ENCODE data around the gene MUC21. TPM values are rescaled to one million over a fixed set of nuclear protein-coding genes. Genes with fewer than 3 reads are reported as not detected.

MUC21 gene
- total RNA-seq (2014; rRNA removed; shearing (Covaris generic)) = not detected in 2 replicates

DNA sequence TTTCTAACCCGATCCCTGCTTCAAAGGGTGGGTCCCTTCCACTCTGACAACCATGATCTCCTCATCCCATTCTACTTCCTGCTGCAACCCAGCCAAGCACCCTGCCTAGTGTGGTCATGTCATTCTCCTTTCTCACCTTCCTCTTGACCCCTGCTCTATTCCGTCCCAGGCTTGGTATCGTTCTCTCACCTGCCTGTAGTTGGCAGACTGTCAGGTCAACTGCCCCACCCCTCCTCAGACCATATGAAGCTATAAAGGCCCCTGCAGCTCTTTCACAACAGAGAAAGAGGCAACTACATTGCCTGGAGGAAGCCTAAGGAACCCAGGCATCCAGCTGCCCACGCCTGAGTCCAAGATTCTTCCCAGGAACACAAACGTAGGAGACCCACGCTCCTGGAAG is at the start of gene MUC21:
MUC21 (plus strand) TSS at position 280 of the 400 bp plus-strand sequence. CDS start 241 bp downstream, outside the sequence.
- no peak for DNase-seq
- Histone ChIP-seq H3K36me3 (replicated peaks; ENCODE audit: control insufficient read depth, insufficient read depth, low read length) (no peaks in the 10 kb centered on the region), H3K27me3 (ENCODE audit: control insufficient read depth, insufficient read depth, low read length) (no peaks in the 10 kb centered on the region), H3K4me3 (ENCODE audit: insufficient read depth, low read depth, low read length) (no peak within 1 kb of the TSS)

DNA sequence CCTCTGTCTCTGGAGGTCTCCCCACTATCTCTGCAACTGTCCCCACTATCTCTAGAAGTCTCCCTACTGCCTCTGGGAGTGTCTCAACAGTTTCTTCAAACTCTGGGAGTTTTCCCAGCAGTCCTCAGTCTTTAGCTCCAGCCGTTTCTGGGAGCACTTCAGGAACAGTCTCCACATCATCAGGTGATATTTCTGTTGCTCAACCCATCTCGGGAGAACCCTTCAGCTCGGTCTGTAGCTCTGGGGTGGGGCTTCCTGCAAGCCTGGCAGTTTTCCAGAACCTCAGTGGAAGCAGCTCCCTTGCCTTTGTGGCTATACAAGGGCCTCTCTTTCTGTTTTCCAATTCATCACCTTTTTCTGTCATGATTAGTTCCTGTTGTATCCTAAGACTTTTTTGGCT is 48.5 kb upstream of the MUC21 start:
- H3K4me3 ChIP-seq (ENCODE audit: insufficient read depth, low read depth, low read length) = no peak overlapping the region
- no peaks in the 10 kb centered on the region for H3K36me3 ChIP-seq (replicated peaks; ENCODE audit: control insufficient read depth, insufficient read depth, low read length)

DNA sequence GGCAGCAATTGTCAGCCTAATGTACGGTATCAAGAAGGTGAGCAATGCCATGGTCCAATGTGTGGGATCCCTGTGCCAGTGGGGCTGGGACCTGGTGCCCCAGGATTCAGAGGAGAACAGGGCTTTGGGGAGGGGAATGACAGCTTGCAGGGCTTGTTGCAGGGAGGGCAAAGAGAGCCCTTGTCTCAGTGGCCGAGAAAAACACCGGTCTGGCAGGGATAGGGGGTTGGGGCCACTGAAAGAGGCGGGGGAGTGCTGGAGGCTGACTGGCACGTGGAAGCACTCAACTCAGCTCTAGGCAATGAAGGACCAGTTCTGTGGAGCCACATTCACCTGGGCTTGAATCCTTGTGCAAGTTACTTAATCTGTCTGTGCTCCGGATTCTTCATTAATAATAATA is 46.3 kb upstream of the MUC21 start:
- Histone ChIP-seq H3K36me3 (replicated peaks; ENCODE audit: control insufficient read depth, insufficient read depth, low read length) (no peaks in the 10 kb centered on the region), H3K4me3 (ENCODE audit: insufficient read depth, low read depth, low read length) (no peak overlapping the region), H3K27me3 (ENCODE audit: control insufficient read depth, insufficient read depth, low read length) (no peaks in the 10 kb centered on the region; the same call in 1 of the 2 replicates)
- DNase-seq = peak; percentile 40

More for the DNA sequence above, 48.5 kb upstream of the MUC21 start:
- no peaks in the 10 kb centered on the region; the same call in 1 of the 2 replicates for H3K27me3 ChIP-seq (ENCODE audit: control insufficient read depth, insufficient read depth, low read length)
- DNase-seq = peak; percentile 22

DNA sequence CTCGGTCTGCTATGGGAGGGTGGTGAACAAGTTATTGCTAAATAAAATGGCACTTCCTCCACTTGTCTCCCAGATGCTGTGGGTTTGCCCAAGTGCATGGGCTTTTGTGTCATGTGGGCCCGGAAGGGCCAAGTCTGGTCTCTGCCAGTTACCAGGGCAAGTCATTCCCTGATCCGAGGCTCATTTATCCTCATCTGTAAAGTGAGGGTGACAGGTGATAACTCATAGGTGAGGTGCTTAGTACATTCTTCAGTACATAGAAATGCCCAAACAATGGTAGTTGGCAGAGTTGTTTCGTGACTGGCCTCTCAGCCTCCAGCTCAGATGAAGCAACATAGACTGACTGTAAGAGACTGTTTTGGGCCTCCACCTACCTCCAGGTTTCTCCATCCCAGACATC is 44.8 kb upstream of the MUC21 start:
- Histone ChIP-seq H3K4me3 (ENCODE audit: insufficient read depth, low read depth, low read length) (no peak overlapping the region), H3K27me3 (ENCODE audit: control insufficient read depth, insufficient read depth, low read length) (no peaks in the 10 kb centered on the region; the same call in 1 of the 2 replicates), H3K36me3 (replicated peaks; ENCODE audit: control insufficient read depth, insufficient read depth, low read length) (no peaks in the 10 kb centered on the region)
- DNase-seq = no peak

DNA sequence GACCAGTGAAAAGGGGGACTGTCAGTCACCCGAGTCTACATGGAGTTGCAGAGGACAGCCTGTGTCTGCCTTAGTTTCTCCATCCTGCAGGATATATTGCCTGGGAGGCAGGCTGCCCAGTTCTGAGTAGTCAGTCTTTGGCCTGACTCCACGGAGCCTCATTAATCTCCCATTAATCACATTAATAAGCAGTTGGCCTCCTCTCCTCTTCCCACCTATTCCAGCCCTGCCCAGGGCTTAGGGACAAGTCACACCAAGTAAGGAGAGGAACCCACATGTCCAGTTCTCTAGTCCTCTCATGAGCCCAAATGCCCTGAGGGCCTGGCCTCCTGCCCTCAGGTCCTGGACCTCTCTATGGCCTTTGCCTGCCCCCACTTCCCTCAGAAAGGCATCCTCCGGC is 44.0 kb upstream of the MUC21 start:
- DNase-seq = no peak
- no peaks in the 10 kb centered on the region for H3K36me3 ChIP-seq (replicated peaks; ENCODE audit: control insufficient read depth, insufficient read depth, low read length)

DNA sequence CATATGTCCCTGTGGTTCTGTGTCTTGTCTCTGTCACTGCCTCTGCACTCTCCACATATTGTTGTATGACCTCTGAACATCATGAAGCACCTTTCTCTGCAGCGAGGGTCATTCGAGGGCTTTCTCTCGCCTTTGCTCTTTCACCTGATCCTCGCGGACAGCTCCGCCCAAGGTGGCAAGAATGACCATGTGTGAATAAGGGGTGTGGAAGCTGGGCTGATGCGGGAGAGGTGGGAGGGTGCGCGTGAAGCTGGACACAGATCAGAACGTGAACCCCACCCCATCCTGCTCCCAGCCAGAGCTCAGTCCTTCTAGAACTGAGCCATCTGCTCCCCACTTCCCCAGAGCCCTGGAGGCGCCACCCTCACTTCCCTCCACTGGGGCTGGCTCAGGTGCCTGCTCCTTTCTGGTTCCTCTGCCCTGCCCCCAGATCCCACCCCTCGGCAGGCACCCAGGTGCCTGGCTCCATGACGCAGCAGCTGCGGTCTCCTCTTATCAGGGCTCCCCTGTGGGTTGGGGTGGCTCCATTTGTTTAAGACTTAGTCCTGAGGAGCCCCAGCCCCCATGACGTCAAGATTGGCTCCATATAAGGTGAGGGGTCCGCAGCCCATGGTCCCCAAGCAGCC is 43.0 kb upstream of the MUC21 start, which contains the start of gene MUCL3:
MUCL3 (plus strand) TSS at position 613 of the 626 bp plus-strand sequence. CDS start 27 bp downstream, outside the sequence.
- DNase-seq = peak; percentile 30
- Histone ChIP-seq H3K4me3 (ENCODE audit: insufficient read depth, low read depth, low read length) (no peak within 1 kb of the TSS), H3K36me3 (replicated peaks; ENCODE audit: control insufficient read depth, insufficient read depth, low read length) (no peaks in the 10 kb centered on the region), H3K27me3 (ENCODE audit: control insufficient read depth, insufficient read depth, low read length) (no peaks in the 10 kb centered on the region; the same call in 1 of the 2 replicates)

More for the DNA sequence above, 44.0 kb upstream of the MUC21 start:
- no peaks in the 10 kb centered on the region; the same call in 1 of the 2 replicates for H3K27me3 ChIP-seq (ENCODE audit: control insufficient read depth, insufficient read depth, low read length)
- H3K4me3 ChIP-seq (ENCODE audit: insufficient read depth, low read depth, low read length) = no peak overlapping the region

DNA sequence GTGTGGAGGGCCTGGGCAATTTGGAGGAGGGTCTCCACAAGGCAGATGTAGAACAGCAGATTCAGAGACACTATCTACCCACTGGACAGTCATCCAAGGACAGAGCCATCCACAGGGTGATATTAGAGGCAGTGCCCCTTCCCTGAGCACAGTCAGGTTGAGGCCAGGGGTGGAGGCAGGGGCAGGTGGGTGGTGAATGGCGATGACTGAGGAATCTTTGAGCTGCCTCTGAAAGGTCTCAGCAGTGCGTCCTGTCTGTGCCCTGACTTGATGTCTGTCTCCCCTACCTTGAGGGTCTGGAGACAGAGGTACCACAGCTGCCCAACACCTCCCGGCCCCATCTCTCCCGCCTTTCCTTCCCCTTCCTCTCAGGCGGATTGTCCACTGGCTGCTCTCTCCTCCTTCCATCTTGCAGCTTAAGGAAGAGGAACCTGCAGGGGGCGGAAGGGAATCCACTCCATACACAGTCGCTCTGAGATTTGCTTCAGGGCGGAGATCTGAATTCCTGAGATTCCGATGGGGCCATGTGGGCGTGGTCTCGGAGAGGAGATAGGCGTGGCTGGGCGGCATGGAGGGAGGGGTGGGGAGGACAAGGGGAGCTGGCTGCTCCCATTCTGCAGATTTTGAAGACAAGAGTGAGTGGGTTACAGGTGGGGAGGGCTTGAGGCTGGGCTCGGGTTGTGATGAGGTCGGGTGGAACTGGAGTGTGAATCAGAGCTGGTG is 41.0 kb upstream of the MUC21 start:
- H3K4me3 ChIP-seq (ENCODE audit: insufficient read depth, low read depth, low read length) = no peak overlapping the region
- H3K27me3 ChIP-seq (ENCODE audit: control insufficient read depth, insufficient read depth, low read length) = no peaks in the 10 kb centered on the region
- DNase-seq = peak; percentile 93
- H3K36me3 ChIP-seq (replicated peaks; ENCODE audit: control insufficient read depth, insufficient read depth, low read length) = no peaks in the 10 kb centered on the region

DNA sequence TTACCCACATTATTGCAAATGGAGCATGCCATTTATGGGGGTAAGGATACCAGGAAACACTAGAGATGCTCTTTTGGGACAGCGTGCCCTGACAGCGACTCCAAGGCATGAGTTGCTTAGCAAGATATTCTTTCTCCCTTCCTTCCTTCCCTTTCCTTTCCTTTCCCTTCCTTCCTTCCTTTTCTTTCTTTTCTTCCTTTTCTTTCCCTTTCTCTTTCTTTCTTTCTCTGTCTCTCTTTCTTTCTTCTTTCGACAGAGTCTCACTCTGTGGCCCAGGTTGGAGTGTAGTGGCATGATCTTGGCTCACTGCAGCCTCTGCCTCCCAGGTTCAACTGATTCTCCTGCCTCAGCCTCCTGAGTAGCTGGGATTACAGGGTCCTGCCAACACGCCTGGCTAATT is 39.5 kb upstream of the MUC21 start:
- no peak overlapping the region for H3K4me3 ChIP-seq (ENCODE audit: insufficient read depth, low read depth, low read length)
- no peak for DNase-seq
- no peaks in the 10 kb centered on the region for H3K27me3 ChIP-seq (ENCODE audit: control insufficient read depth, insufficient read depth, low read length)
- H3K36me3 ChIP-seq (replicated peaks; ENCODE audit: control insufficient read depth, insufficient read depth, low read length) = no peaks in the 10 kb centered on the region

DNA sequence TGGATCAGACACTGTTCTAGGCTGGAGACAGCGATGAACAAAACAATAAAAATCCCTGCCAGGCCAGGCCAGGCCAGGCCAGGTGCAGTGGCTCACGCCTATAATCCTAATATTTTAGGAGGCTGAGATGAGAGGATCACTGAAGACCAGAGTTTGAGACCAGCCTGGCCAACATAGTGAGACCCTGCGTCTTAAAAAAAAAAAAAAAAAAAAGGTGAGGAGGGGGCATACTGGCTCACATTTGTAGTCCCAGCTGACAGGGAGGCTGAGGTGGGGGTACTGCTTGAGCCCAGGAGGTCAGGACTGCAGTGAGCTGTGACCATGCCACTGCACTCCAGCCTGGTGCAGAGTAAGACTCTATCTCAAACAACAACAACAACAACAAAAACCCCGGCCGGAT is 38.2 kb upstream of the MUC21 start:
- no peaks in the 10 kb centered on the region for H3K27me3 ChIP-seq (ENCODE audit: control insufficient read depth, insufficient read depth, low read length)
- DNase-seq = no peak
- no peak overlapping the region for H3K4me3 ChIP-seq (ENCODE audit: insufficient read depth, low read depth, low read length)
- no peaks in the 10 kb centered on the region for H3K36me3 ChIP-seq (replicated peaks; ENCODE audit: control insufficient read depth, insufficient read depth, low read length)

DNA sequence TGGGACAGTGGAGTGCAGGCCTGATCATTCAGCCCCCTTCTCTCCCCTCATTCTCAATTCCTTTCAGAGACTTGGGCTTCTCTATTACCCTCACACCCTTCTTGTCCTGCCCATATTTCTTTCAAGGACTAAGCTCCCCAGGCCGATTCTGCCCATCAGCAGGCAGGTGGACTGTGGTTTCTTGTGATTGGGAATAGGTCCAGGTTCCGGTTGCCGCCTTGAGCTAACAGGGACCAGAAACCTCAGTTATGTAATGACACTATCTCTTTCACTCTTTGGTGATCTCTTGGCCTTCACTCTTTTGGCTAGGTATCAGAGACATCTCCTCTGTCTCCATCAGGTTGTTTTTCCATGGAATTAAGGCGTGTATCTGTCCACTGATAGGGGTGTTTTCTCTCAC is 36.3 kb upstream of the MUC21 start:
- H3K27me3 ChIP-seq (ENCODE audit: control insufficient read depth, insufficient read depth, low read length) = no peaks in the 10 kb centered on the region
- DNase-seq = no peak
- no peak overlapping the region for H3K4me3 ChIP-seq (ENCODE audit: insufficient read depth, low read depth, low read length)
- no peaks in the 10 kb centered on the region for H3K36me3 ChIP-seq (replicated peaks; ENCODE audit: control insufficient read depth, insufficient read depth, low read length)

DNA sequence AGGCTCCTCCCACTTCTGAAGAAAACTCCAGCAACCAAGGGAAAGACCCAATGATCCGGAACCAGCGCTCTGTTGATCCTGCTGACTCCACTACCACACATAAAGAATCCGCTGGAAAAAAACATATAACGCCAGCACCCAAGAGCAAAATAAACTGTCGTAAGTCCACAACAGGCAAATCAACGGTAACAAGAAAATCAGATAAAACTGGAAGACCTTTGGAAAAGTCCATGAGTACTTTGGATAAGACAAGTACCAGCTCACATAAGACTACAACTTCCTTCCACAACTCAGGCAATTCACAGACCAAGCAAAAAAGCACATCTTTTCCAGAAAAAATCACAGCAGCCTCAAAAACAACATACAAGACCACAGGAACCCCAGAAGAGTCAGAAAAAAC is 34.7 kb upstream of the MUC21 start:
- Histone ChIP-seq H3K27me3 (ENCODE audit: control insufficient read depth, insufficient read depth, low read length) (no peaks in the 10 kb centered on the region), H3K36me3 (replicated peaks; ENCODE audit: control insufficient read depth, insufficient read depth, low read length) (no peaks in the 10 kb centered on the region), H3K4me3 (ENCODE audit: insufficient read depth, low read depth, low read length) (no peak overlapping the region)
- no peak for DNase-seq

DNA sequence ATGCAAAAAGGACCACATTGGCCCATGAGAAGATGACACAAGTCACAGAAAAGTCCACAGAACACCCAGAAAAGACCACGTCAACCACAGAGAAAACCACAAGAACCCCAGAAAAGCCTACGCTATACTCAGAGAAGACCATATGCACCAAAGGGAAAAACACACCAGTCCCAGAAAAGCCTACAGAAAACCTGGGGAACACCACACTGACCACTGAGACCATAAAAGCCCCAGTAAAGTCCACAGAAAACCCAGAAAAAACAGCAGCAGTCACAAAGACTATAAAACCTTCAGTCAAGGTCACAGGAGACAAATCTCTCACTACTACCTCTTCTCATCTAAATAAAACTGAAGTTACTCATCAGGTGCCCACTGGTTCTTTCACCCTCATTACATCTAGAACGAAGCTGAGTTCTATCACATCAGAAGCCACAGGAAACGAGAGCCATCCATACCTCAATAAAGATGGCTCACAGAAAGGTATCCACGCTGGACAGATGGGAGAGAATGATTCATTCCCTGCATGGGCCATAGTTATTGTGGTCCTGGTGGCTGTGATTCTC is 31.5 kb upstream of the MUC21 start:
- no peak for DNase-seq
- Histone ChIP-seq H3K27me3 (ENCODE audit: control insufficient read depth, insufficient read depth, low read length) (peaks cover 12% of the 10 kb centered on the region), H3K36me3 (replicated peaks; ENCODE audit: control insufficient read depth, insufficient read depth, low read length) (no peaks in the 10 kb centered on the region), H3K4me3 (ENCODE audit: insufficient read depth, low read depth, low read length) (no peak overlapping the region)

DNA sequence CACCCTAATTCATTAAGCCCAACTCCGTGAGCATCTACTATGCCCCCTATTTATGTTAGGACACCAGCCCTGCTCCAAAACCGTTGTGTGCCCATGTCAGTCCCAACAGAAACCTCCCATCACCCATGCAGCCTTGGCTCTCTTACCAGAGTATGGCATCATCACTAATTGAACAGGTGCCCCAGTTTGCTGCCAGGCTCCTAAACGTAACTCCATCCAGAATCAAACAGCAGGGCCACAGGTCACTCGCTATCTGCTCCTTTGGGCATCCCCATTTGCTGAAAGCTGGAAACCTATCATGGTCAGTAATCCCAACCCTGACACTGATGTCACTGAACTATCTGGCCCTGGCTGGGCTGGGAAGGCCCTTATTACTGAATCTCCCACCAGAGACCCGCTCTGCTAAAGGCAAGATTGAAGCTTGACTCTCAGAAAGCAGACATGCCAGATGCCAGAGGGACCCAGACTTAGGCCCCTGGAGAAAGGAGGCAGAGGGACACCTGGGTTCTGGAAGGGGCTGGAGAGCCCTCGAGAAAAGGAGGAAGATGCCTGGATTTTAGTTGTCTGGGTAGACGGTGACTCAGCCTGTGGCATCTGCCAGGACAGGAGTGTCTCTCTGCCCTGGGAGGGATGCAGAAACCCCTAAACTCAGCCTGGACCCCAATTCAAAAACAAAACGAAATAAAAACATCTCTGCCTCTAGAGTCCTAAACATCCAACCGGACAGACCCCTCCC is 28.7 kb upstream of the MUC21 start:
- Histone ChIP-seq H3K4me3 (ENCODE audit: insufficient read depth, low read depth, low read length) (peak overlapping the region; percentile 46), H3K27me3 (ENCODE audit: control insufficient read depth, insufficient read depth, low read length) (peaks cover 12% of the 10 kb centered on the region), H3K36me3 (replicated peaks; ENCODE audit: control insufficient read depth, insufficient read depth, low read length) (no peaks in the 10 kb centered on the region)
- peak; percentile 25 for DNase-seq

DNA sequence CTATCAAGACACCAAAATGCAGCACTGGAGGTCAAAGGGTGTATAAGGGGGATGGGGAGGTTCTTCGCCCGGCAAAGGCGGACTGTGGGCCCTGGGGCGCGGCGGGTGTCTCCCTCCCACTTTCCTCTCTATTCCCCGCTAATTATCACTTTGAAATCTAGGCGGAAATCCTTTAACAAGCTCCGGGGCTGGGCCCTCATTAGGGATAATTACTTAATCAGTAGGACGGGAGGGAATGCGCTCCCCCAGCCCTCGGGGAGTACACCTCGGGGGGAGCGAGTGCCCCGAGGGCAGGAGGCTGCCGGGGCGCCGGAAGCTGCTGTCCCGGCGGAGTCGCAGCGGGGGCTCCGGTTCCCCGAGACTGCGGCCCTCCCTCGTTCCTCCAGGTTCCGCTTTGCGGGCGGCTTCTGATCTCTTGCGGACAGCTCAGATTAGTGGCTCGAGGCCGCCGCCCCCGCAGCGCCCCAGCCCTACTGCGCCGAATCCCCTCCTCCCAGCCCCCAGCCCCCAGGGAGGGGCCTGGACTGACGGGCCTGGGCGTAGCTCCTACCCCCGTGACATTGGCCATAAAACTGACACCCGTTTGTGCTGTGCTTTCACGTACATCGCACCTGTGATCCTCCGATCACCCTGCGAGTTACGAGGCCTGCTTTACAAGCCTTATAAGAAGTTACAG is 28.0 kb upstream of the MUC21 start:
- H3K27me3 ChIP-seq (ENCODE audit: control insufficient read depth, insufficient read depth, low read length) = peaks cover 12% of the 10 kb centered on the region
- DNase-seq = peak; percentile 90
- no peaks in the 10 kb centered on the region for H3K36me3 ChIP-seq (replicated peaks; ENCODE audit: control insufficient read depth, insufficient read depth, low read length)
- peak overlapping the region; percentile 46 for H3K4me3 ChIP-seq (ENCODE audit: insufficient read depth, low read depth, low read length)

Data from H7 (cell line).